UCSD-AML1 (cell line): Measurements from ENCODE around the gene MAPK8.

Experiments
- DNase-seq: peaks from one replicate; lab custom pipeline; 2025; ENCODE audit not compliant: unreplicated experiment; lab: John Stamatoyannopoulos, UW

Gene MAPK8

DNA sequence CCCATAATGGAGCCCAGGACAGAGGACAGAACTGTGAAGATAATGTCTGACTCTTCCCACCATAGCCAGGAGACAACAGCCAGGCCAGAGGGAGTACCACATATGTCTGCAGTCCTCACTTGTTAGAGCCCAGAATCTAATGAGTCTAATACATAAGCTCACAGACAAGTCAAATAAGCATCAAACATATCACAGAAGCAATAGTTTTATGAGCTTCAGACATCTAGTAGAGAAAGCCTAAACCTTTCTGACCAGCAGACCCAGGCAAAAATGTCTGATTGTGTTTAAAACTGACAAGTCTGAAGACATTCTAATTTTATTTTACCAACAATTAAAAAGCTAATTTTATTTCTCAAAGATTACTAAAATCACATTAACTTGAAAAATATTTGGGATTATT, 75.5 kb downstream of the MAPK8 start:
- no peak for DNase-seq

- no peak for DNase-seq
Measured at GRCh38 chr10:48382982-48383381, 76.5 kb downstream of the MAPK8 start.

DNA sequence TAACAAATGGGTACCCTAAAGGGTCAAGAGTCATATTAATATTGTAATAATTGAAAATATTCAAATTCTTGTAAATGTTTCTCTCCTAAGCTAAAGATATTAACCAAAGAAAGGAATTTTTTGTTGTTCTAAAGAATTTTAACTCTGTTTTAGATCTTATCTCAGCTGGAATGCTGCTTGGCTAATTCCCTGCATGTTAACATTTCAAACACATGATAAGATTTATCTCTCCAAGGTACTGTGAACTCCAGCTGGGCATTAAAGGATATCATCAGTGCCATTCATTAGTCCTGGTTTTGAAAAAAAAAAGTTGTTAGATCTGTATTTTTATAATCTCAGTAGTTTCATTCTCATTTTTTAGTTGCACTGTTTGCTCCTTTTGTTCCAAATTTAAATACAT, 76.9 kb downstream of the MAPK8 start:
- DNase-seq: no peak

- no peak for DNase-seq
Measured at GRCh38 chr10:48384699-48384982, 78.2 kb downstream of the MAPK8 start.

GRCh38 chr10:48389272-48389671, 82.8 kb downstream of the MAPK8 start:
- DNase-seq: no peak

- DNase-seq: no peak
Measured at GRCh38 chr10:48389846-48390557, 83.5 kb downstream of the MAPK8 start.

- DNase-seq: no peak
Measured at GRCh38 chr10:48390558-48390871, 84.0 kb downstream of the MAPK8 start.

DNA sequence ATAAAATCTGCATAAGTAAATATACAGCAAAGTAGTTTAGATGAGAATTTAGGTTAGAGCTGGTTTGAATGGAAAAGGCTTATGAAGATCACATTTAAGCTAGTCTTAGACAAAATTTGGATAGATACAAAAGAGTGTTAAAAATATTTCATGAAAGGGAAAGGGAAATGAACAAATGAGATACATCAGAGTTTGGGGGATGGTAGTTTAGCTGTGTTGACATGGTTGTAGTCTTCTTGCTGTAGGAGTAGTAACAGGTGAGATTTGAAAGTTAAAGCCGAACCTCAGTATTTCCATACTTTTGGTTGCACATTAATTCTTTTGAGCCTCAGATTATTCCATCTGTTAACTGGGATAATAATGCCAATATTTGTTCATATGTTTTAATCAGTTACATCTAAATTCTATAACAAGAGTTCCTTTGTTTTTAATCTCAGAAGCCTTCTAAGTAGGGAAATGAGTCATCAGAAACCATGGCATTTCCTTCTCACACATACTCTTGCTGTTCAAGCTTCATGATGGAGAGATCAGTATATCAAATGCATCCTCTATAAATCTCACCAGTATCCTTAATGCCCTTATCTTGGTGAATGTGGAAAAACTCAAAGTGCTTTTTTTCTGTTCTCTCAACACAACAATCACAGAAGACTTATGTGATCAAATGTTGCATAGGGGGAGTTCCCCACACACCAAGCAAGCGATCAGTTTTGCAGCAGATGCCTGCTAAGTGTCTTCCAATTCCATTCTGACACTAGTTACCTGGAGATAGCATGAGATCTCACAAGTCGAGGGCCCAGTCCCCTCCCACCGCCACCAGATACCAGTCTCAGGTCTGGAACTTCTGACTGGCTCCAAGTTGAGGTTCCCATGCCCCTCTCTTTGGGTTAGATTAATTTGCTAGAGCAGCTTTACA, 84.7 kb downstream of the MAPK8 start:
- DNase-seq: no peak

DNA sequence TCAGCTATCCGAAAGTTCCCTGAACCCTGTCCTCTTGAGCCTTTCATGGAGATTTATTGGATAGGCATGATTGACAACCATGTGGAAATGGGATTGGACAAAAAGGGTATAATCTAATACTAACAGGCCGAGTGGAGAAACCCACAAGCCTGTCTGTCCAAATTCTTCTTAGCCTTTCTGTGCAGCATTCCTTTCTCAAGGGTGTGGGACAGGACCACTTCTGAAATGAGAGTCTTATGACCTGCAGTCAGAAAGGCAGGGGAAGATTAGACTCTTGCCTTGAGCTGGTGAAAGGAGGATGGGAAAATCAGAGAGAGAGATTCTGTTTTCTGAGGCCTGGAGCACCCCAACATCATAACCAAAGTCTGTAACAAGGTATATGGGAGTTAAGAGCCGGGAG, 85.5 kb downstream of the MAPK8 start:
- DNase-seq: no peak

GRCh38 chr10:48398261-48398660, 91.8 kb downstream of the MAPK8 start:
- no peak for DNase-seq

DNA sequence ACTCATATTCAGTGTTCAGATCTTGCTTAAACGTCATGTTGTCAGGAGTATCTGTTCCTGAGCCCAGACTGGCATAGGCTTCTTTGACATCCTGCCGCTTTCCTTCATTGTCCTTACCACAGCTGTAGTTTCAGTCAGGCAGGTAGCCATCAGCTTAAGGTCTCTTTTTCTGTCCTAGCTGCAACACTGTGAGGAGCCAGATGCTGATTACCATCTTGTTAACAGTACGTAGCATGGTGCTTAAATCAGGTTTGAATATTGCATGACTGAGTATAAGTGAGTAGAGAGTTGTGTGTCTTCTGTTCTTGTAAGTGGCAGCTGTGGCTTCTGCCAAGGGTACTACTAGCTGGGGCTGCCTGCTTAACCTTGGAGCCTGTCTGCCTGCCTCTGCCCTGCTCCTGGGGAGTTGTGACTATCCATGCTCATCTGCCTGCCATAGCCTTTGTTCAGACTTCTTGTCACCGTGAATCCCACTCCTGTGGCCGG, 92.6 kb downstream of the MAPK8 start:
- no peak for DNase-seq

DNA sequence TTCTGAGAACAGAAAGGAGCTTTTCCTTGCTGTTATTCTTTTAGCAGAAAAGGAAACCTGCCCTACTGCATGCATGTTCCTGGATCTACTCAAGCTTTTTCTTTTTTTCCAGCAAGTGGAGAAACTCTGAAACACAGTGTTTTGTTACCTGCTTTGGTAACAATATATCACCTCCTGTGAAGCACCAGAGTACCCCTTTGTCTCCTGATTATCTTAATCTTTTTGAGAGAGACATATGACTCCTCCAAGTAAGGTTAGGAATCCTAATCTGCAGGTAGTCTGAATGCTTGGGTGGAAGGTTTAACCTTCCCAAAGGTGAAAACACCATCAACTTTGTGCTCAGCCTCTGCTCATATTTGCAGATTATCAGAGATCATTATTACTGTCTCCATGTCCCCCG, 93.1 kb downstream of the MAPK8 start:
- no peak for DNase-seq

DNA sequence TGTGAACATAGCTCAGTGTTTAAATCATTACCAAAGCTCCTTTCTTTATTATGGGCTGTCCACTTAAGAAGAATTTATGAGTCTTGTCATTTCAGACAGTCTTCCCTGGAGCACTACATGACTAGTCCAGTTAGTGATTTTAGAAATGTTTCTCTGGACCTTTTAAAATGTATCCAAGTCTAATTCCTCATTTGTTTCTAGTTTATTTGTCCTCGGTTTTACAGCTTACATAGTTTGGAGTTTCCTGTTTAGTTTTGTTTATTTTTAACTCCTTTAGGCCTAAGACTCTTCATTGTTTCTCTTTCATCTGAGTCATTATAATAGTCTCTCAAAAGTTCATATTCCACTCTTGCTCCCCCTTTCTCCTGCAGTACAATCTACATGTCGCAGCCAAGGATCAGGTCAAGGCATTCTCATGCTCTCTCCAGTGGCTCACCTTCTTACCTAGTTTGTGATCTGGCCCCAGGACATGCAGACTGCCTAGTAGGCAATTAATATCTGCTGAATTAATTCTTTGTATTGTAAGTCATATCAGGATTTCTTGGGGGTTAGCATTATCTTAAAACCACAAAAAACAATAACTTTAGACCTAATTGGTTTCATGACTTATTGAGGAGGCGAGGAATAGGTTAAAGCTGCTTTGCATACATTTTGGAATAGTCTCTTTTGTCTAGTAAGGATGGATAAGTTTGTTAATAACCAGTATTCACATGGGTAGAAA, 93.8 kb downstream of the MAPK8 start:
- DNase-seq: no peak

DNA sequence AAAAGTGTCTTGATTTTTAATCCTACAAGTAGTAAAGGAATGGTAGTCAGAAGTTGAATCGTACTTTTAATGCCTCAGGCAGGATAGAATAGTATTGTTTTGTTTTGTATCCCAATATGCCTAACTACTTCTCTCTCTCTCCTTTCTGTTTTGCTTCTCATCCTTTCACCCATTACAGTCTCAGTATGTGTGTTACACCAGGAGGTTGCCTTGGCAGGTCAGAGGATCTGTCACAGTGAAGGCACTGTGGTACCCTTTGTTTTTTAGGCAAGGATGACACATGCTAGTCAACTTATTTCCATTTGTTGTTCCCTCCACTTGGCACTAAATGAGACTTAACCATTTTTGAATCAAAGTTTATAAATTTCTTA, 94.4 kb downstream of the MAPK8 start:
- DNase-seq: no peak

- no peak for DNase-seq
Measured at GRCh38 chr10:48404646-48405045, 98.2 kb downstream of the MAPK8 start.

DNA sequence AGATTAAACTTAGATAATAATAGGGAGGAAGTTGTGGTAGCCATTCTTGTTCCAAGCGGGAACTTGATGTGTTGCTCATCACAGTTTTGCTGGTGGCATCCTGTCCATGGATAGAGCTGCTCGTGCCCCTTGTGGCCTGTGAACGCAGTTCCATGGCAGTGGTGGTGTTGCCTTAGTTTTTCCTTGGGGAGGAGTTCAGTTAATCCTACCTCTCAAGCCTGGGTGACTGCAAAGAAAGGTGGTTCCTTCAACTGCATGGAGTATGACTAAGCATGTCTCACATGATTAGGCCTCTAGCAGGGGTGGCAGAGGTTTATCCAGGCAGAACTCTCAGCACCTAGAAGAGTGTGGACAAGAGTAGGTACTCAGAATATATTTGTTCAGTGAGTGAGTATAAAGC, 99.7 kb downstream of the MAPK8 start:
- peak; percentile 24 for DNase-seq

DNA sequence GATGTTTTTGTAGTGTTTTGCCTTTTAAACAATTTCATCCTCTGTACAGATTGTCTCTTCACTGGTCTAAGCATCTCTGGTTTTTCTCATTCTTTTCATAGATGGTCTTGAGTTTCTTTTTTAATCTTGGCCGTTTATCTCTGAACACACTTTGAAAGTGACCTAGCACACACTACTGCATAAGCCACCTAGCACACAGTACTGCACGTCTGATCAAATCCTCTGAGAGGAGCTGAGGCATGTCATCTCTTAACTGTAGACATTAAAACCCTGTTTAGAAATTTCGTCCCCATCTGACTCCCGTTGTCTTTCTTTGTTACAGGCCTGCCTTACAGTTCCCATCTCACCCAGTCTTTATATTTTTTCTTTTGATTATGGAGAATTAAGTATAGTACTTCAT, 100.2 kb downstream of the MAPK8 start:
- no peak for DNase-seq

DNA sequence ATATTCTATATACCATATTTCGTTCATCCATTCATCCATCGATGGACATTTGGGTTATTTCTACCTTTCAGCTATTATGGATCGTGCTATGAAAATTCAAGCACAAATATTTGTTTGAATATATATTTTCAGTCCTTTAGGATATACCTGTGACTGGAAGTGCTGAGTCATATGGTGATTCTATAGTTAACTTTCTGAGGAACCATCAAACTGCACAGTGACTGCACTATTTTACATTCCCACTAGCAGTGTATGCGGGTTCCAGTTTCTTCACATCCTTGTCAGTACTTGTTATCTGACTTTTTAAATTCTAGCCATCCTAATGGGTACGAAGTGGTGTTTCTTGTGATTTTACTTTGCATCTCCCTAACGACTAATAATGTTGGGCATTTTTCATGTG, 104.0 kb downstream of the MAPK8 start:
- DNase-seq: no peak

DNA sequence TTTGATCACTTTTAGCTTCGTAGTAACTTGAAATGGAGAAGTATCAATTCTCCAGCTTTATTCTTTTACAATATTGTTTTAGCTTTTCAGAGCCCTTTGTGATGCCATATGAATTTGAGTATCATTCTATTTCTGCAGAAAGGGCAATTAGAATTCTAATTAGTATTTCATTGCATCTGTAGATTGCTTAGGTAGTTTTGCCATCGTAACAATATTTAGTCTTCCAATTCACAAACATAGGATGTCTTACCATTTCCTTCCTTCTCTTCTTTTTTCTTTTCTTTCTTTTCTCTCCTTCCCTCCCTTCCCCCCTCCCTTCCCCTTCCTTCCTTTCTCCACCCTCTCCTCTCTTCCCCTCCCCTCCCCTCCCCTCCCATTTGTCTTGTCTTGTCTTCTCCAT, 105.0 kb downstream of the MAPK8 start:
- DNase-seq: no peak

- no peak for DNase-seq
Measured at GRCh38 chr10:48412081-48412480, 105.6 kb downstream of the MAPK8 start.

DNA sequence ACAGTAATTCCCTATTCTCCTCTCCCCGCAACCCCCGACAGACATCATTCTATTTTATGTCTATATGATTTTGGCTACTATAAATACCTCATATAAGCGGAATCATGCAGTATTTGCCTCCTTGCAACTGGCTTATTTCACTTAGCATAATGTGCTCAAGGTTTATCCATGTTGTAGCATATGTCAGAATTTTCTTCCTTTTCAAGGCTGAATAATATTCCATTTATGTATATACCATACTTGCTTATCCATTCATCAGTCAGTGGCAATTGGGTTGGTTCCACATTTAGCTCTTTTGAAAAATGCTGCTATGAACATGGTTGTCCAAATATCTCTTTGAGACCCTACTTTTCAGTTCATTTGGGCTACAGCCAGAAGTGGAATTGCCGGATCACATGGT, 106.5 kb downstream of the MAPK8 start:
- DNase-seq: no peak

GRCh38 chr10:48414160-48414559, 107.7 kb downstream of the MAPK8 start:
- DNase-seq: no peak
